ENCODE data around the gene TRPV2. TPM values are rescaled to one million over a fixed set of nuclear protein-coding genes. Genes with fewer than 3 reads are reported as not detected.
"Not testable (repeated sequence)": the region's sequence is repeated elsewhere in the genome, so short reads cannot be mapped to it uniquely, and the experiment has no call there.

TRPV2 gene
- total RNA-seq, 1 experiment from 2014 or later, result 0.87 TPM

DNA sequence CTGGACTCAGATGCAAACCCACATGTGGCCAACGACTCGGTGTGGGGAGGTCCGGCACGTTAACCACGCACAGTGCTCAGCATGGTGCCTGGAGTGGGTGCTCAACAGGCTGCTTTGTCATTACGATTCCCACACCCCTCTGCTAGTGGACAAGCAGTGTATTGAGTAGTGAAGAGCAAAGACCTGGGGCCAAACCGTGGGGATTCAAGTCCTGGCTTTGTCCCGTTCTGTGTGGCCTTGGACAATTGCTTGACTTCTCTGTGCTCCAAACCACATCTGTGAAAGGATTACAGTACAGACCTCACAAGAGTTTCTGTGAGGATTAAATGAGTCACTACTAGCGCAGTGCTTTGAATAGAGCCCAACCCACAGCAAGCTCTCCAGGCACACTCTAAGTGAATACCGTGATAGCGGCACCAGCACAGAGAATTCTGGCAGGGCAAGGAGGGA lies 33.8 kb downstream of the TRPV2 start:
- Mint-ChIP-seq H3K9me3 (ENCODE audit: low read depth, unreplicated experiment) (no peaks in the 10 kb centered on the region), H3K4me1 (ENCODE audit: low read depth, unreplicated experiment) (peaks cover 8% of the 10 kb centered on the region), H3K27ac (ENCODE audit: unreplicated experiment) (no peak overlapping the region), H3K4me3 (ENCODE audit: low read depth, unreplicated experiment) (no peak overlapping the region), H3K27me3 (ENCODE audit: unreplicated experiment) (no peaks in the 10 kb centered on the region), H3K36me3 (ENCODE audit: insufficient read depth, unreplicated experiment) (peaks cover 12% of the 10 kb centered on the region)
- no TSS peak for BruUV-seq (replicated peaks)
- TF ChIP-seq CTCF (IDR thresholded peaks at IDR 0.05; ENCODE audit: unreplicated experiment), result no peak
- CTCF ChIA-PET, result interaction anchor here (0.8 kb wide), 1 partner anchor 76 kb away, joined by 6 read pairs; no protein-coding TSS in a partner anchor
- DNase-seq, result no peak
- intact Hi-C loops (cut with micrococcal nuclease; ENCODE audit: unreplicated experiment), result no loop called here

DNA sequence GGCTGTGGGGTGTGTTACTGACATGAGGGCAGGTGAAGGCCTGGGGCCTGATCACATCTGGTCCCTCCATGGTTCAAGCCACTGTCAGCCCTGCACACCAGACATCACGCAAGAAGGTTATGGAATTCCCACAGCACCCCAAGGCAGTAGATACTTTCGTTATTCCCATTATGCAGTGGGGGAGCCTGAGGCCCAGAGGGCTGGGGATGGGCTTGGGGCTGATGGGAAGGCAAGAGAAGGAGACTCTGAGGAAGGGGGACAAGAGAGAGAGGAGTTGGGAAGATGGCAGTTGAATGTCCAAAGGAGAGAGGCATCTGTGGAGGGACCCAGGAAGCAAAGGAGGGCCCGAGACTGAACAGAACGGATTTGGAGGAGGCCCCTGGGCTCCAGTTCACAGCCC lies 34.7 kb downstream of the TRPV2 start:
- H3K27me3 Mint-ChIP-seq (ENCODE audit: unreplicated experiment), result no peaks in the 10 kb centered on the region
- no peak overlapping the region for H3K4me3 Mint-ChIP-seq (ENCODE audit: low read depth, unreplicated experiment)
- no peak for DNase-seq
- BruUV-seq (replicated peaks), result no TSS peak
- peaks cover 8% of the 10 kb centered on the region for H3K4me1 Mint-ChIP-seq (ENCODE audit: low read depth, unreplicated experiment)
- TF ChIP-seq CTCF (IDR thresholded peaks at IDR 0.05; ENCODE audit: unreplicated experiment), result no peak
- CTCF ChIA-PET, result interaction anchor here (0.8 kb wide), 1 partner anchor 75 kb away, joined by 6 read pairs; no protein-coding TSS in a partner anchor
- no peaks in the 10 kb centered on the region for H3K9me3 Mint-ChIP-seq (ENCODE audit: low read depth, unreplicated experiment)
- peaks cover 9% of the 10 kb centered on the region for H3K36me3 Mint-ChIP-seq (ENCODE audit: insufficient read depth, unreplicated experiment)
- intact Hi-C loops (cut with micrococcal nuclease; ENCODE audit: unreplicated experiment), result no loop called here
- peak overlapping the region; percentile 67 for H3K27ac Mint-ChIP-seq (ENCODE audit: unreplicated experiment)

GRCh38 chr17:16452268-16452667 lies 36.9 kb downstream of the TRPV2 start:
- not testable (repeated sequence) for H3K4me3 Mint-ChIP-seq (ENCODE audit: low read depth, unreplicated experiment)
- CTCF ChIA-PET, result interaction anchor here (0.7 to 1.8 kb wide), 6 partner anchors 14 to 488 kb away, joined by 3 to 13 read pairs (median 4); partner anchors contain the start of gene UBB
- peaks cover 10% of the 10 kb centered on the region for H3K36me3 Mint-ChIP-seq (ENCODE audit: insufficient read depth, unreplicated experiment)

DNA sequence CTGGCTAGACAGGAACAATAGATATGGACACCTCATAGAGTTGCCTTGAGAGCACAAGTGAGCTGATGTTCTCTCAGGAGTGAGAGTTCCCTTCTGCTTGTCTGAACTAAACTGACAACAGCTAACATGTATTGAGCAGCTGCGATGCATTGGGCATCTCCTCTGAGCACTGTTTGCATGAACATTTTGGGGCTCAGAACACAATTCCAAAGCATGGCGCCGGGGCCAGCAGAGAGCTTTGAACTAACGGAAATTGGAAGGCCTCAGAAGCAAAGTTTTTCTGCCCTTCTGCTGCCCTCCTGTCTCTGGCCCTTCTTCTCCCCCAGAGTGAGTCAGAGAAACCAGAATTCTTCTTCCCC lies 38.1 kb downstream of the TRPV2 start:
- no peak for DNase-seq
- CTCF ChIA-PET, result interaction anchor here (1.8 kb wide), 1 partner anchor 68 kb away, joined by 13 read pairs; no protein-coding TSS in a partner anchor
- Mint-ChIP-seq H3K4me1 (ENCODE audit: low read depth, unreplicated experiment) (peaks cover 8% of the 10 kb centered on the region), H3K27me3 (ENCODE audit: unreplicated experiment) (no peaks in the 10 kb centered on the region), H3K27ac (ENCODE audit: unreplicated experiment) (no peak overlapping the region), H3K36me3 (ENCODE audit: insufficient read depth, unreplicated experiment) (peaks cover 10% of the 10 kb centered on the region), H3K4me3 (ENCODE audit: low read depth, unreplicated experiment) (no peak overlapping the region), H3K9me3 (ENCODE audit: low read depth, unreplicated experiment) (no peaks in the 10 kb centered on the region)
- intact Hi-C loops (cut with micrococcal nuclease; ENCODE audit: unreplicated experiment), result loop anchor here (1.0 kb wide), 1 partner anchor 68 kb away; no protein-coding TSS in a partner anchor
- TF ChIP-seq CTCF (IDR thresholded peaks at IDR 0.05; ENCODE audit: unreplicated experiment), result no peak
- BruUV-seq (replicated peaks), result no TSS peak

More at GRCh38 chr17:16452268-16452667, 36.9 kb downstream of the TRPV2 start:
- H3K27ac Mint-ChIP-seq (ENCODE audit: unreplicated experiment); intact Hi-C loops (cut with micrococcal nuclease; ENCODE audit: unreplicated experiment); H3K4me1 Mint-ChIP-seq (ENCODE audit: low read depth, unreplicated experiment); H3K27me3 Mint-ChIP-seq (ENCODE audit: unreplicated experiment); H3K9me3 Mint-ChIP-seq (ENCODE audit: low read depth, unreplicated experiment); DNase-seq; BruUV-seq (replicated peaks): not testable (repeated sequence)

- Mint-ChIP-seq H3K36me3 (ENCODE audit: insufficient read depth, unreplicated experiment) (peaks cover 21% of the 10 kb centered on the region), H3K4me1 (ENCODE audit: low read depth, unreplicated experiment) (peaks cover 8% of the 10 kb centered on the region), H3K27ac (ENCODE audit: unreplicated experiment) (no peak overlapping the region), H3K9me3 (ENCODE audit: low read depth, unreplicated experiment) (no peaks in the 10 kb centered on the region), H3K4me3 (ENCODE audit: low read depth, unreplicated experiment) (no peak overlapping the region), H3K27me3 (ENCODE audit: unreplicated experiment) (no peaks in the 10 kb centered on the region)
- no TSS peak for BruUV-seq (replicated peaks)
- no peak for DNase-seq
- CTCF ChIA-PET, result no interaction called here
- TF ChIP-seq CTCF (IDR thresholded peaks at IDR 0.05; ENCODE audit: unreplicated experiment), result no peak
- intact Hi-C loops (cut with micrococcal nuclease; ENCODE audit: unreplicated experiment), result no loop called here
Observed at GRCh38 chr17:16455997-16456741, 40.8 kb downstream of the TRPV2 start.

Measured in Calu3 (cell line).